Right kidney (tissue), 1 donor: ENCODE results near the gene B3GNT9.

Experiments used
- DNase-seq: peaks from one replicate; pipeline ENCODE4 v3.0.0-alpha.2; 2016

B3GNT9 gene

DNA sequence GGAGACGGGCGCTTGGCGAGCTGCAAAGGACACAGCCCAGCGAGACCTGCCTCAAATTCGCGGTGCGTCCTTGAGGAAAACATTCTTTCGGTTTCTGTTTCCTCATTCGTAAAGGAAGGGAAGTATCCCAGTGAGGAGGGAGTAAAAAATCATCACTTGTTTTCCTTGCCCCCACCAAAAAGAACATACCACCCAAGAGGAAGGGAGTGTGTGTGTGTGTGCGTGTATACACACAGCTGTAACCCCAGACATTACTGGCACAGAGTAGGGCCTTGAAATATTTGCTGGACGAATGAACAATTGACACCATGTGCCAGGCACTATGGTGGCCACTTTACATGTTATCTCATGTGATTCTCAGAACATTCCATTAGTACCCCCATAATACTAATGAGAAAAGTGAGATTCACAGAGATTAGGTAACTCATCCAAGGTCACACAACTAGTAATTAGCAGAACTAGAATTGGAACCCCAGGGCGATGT lies 34.9 kb upstream of the B3GNT9 start:
- DNase-seq, result no peak

DNA sequence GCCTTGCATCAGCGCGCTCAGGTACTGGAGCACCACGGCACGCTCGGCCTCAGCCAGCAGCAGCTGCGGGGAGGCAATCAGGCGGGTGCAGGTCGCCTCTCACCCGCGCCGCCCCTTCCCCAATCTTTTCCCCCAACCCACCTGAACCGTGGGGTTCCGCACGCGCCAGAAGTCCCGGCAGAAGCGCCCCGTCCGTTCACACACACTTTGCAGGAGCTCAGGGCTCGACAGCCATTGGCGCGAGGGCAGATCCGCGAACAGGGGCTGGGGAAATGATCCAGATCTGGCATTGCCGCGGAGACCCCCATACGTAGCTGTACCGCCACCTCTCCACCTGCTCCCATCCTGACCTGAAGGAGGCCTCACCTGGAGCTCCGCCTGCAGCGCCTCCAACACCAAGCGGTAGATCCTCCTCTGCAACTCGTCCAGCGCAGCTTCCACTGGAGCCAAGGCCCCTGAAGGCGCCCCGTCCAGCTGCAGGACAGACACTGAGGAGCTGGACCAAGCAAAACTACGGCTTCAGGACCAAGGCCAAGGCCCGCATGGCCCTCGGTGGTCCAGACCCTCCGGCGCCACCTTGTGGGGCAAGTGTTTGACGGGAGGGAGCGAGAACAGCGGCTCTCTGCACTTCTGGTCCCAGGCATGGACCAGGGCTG lies 34.3 kb upstream of the B3GNT9 start:
- DNase-seq, result peak; percentile 70

DNA sequence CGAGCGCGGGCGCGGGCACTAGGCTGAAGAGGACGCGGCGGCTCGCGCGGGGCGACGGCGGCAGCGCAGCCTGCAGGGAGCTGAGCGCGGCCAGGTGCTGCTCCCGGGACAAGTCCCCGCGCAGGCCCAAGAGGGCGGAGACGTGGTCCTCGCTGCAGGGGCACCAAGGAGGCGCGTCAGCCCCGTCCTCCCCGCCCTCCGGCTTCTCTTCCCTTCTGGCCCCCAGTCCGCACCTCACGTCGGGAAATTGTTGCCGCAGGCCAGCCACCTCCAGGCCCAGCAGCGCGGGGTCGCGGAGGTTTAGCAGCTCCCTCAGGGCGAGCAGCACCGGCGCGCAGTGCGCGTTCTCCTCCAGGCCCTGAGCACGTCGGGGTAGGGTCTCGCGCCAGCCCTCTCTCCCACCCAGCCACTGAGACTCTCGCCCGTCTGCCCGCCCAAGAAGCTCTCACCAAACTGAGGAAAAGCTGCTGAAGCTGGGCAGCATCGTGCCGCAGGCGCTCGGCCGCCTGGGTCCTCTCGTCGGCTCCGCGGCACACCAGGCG lies 33.7 kb upstream of the B3GNT9 start:
- DNase-seq, result peak; percentile 35

DNA sequence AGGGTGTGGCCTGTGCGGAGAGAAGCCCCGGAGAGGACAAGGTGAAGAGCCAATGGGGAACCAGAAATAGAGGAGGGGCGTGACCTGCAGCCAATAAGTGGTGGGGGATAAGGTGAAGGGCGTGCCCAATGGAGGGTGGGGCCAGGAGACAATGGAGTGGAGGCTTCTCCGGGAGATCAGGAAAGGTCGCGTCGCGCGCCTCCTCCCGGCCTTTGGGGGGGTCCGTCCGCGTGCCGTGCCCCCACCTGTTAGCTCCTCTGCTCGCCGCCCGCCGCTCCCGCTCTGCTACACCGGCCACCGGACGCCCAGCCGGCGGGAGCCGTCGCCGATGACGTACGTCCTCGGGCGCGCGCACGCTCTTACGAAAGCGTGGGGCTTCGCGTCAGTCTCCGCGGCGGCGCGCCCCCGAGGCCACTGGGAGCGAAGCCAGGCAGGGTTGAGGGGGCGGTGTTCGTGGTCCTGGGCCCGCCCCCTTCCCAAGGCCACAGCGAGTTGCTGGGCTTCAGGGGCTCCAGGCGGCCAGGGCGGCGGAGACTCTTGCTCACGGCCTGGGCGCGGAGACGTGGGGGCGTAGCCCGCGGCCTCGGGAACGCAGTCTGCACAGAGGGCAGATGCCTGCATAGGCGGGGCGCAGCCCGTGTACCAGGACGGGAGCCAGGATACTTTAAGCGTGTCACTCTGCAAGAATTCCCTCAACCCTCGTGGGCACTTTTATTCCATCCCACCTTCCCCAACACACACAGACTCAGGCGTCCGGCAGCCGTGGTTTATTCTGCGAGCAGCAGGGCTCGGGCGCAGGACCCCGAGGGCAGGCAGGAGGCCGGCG lies 33.0 kb upstream of the B3GNT9 start, which contains the start of gene MATCAP1:
MATCAP1 (minus strand) TSS at position 337 of the 826 bp plus-strand sequence. CDS start 3,353 bp downstream, outside the sequence.
- DNase-seq, result peak; percentile 100

DNA sequence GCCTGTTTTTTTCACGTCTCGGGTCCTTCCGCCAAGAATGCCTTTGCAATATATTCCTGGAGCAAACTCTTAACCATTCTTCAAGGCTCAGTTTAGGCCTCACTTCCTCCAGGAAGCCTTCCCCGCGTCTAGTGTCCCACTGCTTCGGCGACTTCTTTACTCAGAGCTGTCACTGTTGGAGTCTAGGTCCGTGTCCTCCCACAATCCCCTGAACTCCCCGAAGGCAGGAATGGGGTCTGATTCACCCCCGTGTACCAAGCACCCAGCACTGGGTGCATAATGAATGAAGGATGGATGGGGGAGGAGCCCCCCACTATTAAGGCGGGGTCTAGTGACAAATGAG lies 32.5 kb upstream of the B3GNT9 start:
- no peak for DNase-seq

DNA sequence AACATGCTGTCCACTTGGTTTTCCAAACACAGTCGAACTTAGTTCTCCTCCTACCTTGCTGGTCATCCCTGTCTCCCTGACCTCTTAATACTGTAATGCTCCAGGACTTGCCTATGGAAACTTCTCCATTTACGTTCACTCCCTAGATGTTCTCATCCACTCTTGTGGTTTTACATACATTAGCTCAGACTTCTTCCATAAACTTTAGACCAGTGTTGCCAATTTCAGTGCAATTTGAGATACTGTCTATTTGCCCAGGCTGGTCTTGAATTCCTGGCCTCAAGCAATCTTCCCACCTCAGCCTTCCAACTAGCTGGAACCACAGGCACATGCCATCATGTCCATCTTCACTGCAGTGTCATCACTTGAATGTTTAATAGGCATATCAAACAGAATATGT lies 31.5 kb upstream of the B3GNT9 start:
- no peak for DNase-seq

DNA sequence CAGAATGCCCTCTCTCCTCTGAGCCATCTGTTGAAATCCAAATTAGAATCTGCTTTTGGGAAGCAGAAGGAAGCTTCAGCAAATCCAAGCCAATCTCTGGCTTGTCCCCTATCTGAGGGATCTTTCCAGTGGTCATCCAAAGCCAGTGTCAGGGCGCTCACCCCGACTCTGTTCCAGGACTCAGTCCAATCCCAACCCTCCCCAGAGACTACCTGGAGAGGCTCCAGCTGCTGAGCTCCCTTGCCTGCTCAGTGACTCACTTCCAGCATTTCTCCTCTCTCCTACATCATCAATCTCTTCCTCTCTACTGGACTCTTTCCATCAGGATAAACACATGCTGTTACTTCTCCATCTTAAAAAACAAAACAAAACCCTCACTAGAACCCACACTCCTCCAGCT lies 30.5 kb upstream of the B3GNT9 start:
- DNase-seq, result no peak

DNA sequence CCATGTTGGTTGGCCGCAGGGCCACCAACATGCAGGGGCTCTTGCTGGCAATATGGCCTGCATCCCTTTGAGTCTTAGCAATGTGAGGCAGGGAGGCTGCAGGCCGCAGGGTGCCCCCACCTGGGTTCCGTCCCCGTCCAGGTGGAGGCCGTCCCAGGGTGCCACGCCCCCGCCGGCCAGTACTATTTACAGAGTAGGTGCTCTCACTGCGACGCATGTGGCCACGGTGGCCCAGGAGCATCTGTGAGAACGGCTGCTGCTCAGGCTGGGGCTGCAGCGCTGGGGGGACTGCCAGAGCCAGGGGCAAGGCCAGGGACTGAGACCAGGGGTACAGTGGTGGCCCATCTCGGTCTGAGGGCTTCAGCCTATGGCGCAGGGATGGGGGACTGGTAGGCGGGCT lies 29.4 kb upstream of the B3GNT9 start:
- DNase-seq, result no peak

DNA sequence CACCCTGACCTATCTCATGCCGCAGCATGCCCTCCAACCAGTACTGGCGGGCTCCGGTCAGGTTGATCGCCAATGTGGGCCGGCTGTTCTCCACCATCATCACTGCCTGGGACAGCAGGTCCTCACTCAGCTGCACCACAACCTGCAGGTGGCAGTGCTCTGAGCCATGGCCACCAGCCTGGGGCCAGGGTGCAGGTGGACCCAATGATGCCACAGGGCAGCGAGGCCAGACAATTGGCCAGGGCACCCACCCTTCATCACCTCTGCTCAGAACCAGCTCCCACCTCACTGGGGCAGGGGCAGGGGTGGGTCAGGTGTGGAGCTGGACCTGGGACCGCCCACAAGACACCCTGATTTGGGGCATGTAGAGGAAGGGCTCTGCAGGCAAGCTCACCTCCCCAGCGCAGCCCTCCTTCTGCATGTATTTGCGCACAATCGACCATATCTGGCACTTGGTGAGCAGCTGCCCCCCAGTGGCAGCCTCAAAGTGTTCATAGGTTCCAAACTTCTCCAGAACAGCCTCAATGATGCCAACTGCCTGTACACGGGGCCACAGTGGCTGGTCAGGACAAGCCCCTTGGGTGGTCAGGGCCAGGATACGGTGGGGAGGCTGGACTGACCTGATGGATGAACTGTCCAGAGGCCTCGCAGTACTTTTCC lies 28.8 kb upstream of the B3GNT9 start:
- no peak for DNase-seq

DNA sequence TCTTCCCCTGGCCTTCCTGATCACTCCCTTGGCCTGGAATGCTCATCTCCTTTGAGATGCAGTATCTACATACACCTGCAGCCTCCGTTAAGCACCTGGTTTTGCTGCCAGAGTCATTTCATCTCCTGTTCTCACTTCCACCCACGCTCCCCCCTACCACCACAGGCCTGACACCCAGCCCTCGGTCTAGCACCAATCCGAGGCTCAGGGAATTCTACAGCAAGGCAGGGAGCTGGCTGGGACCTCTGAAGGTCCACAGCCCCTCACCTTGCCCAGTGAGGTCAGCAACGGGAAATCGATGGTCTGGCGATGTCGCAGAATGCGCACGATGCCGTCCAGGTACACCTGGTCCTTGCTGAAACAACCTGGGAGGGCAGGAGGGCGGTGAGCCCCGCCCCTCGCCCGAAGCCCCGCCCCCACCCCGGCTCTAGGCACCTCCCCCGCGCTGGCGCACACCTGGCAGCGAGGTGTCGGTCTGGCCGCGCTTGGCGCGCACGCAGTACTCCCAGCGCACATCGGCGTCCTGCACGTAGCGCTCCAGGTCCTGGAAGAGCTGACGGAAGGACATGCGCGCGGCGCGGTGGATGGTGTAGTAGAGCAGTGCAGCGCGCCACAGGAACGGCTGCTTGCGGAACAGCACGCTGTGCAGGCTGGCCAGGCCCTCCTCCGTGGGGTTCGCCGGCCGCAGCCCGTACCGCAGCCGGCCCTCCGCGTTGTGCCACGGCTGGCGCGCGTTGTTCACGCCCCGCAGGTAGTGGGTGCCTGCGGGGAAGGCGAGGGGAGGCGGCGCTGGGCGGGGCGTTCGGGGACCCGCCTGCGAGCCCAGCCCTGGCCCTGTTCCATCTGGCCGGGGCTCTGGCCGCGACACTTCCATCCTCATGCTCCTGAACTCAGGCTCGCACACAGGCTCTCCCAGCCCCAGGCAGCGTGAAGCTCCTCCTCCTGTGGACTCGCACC lies 27.2 kb upstream of the B3GNT9 start:
- peak; percentile 71 for DNase-seq

DNA sequence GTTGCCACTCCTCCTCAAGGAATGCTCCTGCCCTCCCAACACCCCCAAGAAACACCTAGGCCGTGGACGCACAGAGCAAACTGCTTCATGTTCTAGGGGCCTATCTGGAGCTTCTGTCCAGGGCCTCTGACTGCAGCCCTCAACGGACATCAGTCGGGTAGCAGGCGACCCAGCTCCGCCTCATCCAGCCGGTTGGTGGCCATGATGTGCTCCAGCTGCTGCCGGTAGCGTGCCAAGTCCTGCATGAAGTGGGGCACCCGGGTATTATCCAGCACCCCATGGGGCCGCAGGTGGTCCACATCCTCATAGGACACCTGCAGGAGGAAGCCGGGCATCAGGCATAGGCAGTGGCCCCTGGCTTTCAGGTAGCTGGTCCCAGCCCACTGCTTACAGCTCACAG lies 25.9 kb upstream of the B3GNT9 start:
- no peak for DNase-seq

DNA sequence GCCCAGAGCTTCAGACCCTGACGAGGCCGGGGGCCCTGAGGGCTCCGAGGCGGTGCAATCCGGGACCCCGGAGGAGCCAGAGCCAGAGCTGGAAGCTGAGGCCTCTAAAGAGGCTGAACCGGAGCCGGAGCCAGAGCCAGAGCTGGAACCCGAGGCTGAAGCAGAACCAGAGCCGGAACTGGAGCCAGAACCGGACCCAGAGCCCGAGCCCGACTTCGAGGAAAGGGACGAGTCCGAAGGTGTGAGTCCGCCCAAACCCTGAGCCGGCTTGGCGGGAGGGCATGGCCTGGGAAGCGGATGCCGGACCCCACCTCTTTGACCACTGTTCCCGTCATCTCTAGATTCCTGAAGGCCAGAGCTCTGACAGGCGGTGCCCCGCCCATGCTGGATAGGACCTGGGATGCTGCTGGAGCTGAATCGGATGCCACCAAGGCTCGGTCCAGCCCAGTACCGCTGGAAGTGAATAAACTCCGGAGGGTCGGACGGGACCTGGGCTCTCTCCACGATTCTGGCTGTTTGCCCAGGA lies 24.0 kb upstream of the B3GNT9 start:
- peak; percentile 35 for DNase-seq

DNA sequence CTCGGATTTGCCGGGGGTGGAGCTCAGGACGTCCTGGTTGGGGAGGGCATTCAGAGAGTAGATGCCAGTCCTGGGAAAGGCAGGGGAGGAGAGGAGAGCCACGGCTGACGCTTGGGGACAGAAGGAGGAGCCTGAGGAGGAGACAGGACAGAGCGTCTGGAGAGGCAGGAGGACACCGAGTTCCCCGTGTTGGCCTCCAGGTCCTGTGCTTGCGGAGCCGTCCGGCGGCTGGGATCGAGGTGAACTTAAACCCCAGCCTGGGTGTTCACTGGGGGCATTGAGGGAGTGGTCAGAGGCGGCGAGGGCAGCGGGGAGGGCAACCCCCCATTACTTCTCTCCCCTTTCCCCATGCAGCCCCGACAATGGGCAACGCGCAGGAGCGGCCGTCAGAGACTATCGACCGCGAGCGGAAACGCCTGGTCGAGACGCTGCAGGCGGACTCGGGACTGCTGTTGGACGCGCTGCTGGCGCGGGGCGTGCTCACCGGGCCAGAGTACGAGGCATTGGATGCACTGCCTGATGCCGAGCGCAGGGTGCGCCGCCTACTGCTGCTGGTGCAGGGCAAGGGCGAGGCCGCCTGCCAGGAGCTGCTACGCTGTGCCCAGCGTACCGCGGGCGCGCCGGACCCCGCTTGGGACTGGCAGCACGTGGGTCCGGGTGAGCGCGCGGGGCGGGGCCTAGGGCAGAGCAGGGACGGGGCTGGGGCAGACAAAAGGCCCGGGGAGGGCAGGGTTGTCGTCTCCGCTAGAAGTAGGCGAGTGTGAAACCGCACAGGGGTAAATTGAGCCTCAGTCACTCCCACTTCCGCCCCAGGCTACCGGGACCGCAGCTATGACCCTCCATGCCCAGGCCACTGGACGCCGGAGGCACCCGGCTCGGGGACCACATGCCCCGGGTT lies 23.3 kb upstream of the B3GNT9 start:
- DNase-seq, result peak; percentile 73

DNA sequence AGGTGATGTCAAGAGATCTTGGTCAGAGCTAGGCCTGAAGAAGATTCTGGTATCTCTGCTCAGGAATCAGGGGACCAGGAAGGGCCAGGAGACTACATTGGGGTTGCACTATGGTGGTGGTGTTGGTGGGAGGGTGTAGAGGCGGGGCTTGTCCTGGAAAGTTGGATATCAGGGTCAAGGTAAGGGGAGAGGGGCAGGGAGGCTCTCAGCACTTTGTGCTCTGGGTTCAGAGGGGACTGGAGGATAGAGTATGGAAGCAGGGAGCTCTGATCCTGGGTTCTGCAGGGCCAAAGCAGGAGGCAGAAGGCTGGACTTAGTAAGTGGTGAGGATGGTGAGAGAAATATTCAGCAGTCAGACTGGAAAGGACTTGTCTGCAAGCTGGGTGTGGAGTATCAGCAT lies 22.5 kb upstream of the B3GNT9 start:
- no peak for DNase-seq

DNA sequence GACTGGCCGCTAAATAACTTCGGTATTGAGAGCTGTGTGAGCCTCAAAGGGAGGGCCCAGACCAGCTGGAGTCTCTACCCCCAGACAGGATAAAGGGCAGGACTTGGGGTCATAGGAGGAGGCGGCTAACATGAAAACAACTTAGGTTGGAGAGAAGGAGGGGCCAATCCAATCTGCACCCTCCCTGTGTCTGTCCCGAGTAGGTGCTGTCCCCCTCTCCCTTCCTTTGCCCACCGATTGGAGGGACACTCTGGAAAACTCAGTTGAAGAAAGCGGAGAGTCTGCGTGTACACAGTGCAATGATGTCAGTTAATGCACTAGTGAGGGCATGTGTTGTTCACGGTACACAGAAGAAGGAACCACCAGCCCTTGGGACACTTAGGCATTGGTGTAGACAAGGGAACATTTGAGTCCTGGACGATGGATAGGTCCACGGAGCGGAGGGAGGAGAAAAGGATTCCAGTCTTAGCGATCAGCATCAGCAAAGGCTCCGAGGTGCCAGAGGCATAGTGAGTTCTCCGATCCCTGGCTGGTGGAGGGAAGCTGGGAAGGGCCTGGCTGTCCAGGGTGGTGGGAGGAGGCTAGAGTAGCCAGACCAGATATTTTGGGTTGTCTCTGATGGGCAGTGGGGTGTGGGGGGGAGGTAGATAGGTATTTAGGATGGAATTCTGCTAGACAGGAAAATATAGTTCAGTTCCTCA lies 20.3 kb upstream of the B3GNT9 start:
- no peak for DNase-seq

DNA sequence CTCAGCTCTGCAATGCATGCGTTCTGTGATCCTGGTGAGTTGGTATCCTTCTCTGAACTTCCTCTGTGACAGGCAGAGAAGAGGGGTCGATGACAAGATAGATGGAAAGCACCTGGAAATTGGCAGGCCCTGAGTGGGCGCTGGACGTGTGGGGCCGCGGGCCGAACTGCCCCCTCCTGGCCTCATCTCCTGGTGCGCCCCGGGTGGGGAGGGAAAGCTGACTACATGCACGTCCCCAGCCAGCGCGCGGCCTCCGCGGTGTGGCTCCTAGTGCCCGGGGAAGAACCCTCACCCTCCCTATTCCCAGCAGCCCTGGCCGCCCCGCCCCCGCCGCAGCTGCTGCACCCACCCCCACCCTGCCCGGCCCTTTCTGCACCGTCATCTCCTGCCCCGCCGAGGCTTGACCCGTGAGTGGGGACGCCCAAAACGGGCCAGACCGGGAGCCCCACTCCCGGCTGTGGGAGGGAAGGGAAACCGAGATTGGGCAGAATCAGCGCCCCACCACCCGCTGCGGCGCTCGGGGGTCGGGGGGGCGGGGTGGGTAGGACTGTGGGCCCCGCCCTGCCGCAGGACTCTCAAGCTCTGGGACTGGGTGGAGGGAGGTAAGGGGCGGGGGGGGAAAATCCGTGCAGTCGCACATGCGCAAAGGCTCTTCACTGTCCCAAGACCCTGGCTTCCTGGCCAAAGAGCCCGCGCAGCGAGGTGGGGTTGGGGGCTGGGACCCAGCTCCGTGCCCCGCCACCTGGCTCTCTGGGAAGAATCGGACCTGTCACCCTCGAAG lies 19.6 kb upstream of the B3GNT9 start, which contains the start of gene NOL3:
NOL3 (plus strand) TSS at position 371 of the 781 bp plus-strand sequence.
- peak; percentile 63 for DNase-seq

DNA sequence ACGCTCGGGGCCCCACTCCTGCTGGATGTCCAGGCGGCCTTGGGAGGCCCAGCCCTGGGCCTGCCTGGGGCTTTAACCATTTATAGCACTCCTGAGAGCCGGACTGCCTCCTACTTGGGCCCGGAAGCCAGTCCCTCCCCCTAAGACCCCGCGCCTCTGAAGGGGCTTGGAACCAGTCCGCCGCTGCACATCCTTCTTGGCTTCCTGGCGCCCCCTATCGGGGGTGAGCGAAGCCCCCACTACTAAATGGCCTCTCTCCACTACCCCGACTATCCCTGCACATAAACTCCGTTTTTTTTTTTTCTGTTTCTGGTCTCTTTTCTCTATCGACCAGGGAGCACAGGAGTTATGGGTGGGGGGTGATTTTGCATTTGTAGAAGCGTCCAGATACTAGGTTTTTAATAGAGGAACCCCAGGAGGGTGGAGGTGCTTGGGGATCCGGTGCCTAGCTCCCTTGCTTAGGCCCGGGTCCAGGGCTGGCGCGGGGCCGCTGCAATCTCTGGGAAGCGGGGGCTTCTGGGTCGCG lies 18.9 kb upstream of the B3GNT9 start:
- DNase-seq, result peak; percentile 42

DNA sequence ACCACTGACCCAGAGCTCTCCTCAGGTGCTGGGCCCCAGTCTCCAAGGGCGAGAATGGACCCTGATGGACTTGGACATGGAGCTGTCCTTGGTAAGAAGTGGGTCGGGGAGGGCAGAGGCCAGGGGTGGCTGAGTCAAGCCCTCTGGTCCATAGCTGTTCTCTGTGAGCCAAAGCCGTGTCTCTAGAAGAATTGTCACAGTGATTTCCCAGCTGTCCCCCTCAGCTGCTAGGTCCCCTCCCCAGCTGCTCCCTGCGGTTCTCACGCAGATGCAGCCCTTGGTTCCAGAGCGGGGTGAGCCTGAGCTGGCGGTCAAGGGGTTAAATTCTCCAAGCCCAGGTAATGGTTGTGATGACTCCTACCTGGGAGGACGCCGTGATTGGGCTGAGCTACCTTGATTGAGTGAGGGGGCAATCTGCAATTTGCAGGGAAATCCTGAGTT lies 18.2 kb upstream of the B3GNT9 start:
- no peak for DNase-seq

DNA sequence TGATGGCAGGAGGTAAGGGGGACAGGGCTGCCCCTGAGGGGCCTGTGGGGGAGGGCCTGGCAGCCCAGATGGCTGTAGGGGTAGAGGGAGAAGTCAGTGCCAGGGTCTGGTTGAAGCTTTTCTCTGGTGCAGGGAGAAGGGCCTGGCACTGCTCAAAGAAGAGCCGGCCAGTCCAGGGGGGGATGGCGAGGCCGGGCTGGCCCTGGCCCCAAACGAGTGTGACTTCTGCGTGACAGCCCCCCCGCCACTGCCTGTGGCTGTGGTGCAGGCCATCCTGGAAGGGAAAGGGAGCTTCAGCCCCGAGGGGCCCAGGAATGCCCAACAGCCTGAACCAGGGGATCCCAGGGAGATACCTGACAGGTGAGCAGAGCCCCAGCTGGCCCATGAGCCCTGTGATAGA lies 16.8 kb upstream of the B3GNT9 start:
- no peak for DNase-seq
